AG09309 (cell line): ENCODE data around the gene PLSCR1.

Experiments
- DNase-seq: peaks from one replicate; pipeline ENCODE4 v3.0.0-alpha.2; 2010; ENCODE audit warnings: low read depth
- H3K4me3 ChIP-seq: 2 replicates; pipeline ENCODE4 v1.5.1; 2011; ENCODE audit warnings: mild to moderate bottlenecking, low read depth, low read length, moderate library complexity; ENCODE audit not compliant: control insufficient read depth
- TF ChIP-seq, protein P1 (sequence below): IDR thresholded peaks from 2 replicates; pipeline ENCODE4 v1.5.1; 2011; ENCODE audit warnings: mild to moderate bottlenecking, low read depth, low read length, inconsistent platforms; ENCODE audit not compliant: insufficient read depth, control insufficient read depth; ENCODE audit errors: missing control alignments

Gene PLSCR1

DNA sequence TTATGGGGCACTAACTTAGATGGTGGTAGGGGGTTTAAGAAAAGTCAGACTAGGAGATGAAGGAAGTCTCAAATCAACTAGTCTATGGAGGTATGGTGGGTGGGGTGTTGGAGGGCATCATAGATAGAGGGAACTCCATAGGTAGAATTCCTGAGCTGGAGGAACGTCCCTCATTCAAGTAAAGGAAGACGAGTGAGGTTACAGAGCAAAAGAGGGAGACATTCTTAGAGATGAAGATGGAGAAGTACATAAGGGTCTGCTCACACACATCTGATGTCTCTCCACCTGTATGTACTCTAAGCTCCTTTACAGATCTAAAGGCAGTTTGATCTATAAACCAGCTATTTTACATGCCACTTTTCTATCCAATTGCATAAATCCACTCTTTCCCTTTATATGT lies 1.4 kb downstream of the PLSCR1 start:
- no peak for DNase-seq
- TF ChIP-seq, protein P1, sequence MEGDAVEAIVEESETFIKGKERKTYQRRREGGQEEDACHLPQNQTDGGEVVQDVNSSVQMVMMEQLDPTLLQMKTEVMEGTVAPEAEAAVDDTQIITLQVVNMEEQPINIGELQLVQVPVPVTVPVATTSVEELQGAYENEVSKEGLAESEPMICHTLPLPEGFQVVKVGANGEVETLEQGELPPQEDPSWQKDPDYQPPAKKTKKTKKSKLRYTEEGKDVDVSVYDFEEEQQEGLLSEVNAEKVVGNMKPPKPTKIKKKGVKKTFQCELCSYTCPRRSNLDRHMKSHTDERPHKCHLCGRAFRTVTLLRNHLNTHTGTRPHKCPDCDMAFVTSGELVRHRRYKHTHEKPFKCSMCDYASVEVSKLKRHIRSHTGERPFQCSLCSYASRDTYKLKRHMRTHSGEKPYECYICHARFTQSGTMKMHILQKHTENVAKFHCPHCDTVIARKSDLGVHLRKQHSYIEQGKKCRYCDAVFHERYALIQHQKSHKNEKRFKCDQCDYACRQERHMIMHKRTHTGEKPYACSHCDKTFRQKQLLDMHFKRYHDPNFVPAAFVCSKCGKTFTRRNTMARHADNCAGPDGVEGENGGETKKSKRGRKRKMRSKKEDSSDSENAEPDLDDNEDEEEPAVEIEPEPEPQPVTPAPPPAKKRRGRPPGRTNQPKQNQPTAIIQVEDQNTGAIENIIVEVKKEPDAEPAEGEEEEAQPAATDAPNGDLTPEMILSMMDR, result no peak
- H3K4me3 ChIP-seq, result no peak overlapping the region

DNA sequence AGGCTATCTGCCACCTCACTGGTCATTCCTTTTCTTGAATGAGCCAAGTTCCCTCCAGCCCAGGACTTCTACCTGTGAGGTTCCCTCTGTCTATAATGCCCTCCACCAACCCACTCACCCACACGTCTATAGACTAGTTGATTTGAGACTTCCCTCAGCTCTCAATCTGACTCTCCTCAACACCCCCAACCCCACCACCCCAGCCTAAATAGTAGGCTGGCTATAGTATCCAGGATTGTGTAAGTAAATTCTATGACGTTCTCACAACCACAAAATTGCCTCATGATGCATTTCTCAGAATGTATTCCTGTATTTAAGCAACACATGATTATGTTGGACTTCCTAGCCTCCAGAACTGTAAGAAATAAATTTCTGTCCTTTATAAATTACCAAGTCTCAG lies 2.2 kb downstream of the PLSCR1 start:
- TF ChIP-seq, protein P1, result no peak
- no peak for DNase-seq
- H3K4me3 ChIP-seq, result no peak overlapping the region

DNA sequence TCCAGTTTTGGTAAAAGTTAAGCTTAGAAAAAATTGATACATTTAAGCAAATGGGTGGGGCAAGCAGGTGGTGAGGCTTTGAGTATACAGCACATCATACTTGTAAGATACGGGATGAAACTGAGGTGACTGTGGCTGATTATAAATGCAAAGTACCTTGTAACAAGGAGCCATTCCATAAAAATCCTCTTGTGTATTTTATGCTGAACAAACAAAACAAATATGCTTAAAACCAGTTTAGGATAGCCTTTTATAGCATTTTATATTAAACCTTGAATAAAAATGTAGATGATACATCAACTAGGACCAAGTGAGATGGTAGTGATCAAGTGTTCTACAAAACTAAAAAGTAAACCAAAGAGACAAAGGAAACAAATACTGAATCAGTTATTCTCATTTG lies 3.4 kb downstream of the PLSCR1 start:
- no peak overlapping the region for H3K4me3 ChIP-seq
- TF ChIP-seq, protein P1, result no peak
- no peak for DNase-seq

DNA sequence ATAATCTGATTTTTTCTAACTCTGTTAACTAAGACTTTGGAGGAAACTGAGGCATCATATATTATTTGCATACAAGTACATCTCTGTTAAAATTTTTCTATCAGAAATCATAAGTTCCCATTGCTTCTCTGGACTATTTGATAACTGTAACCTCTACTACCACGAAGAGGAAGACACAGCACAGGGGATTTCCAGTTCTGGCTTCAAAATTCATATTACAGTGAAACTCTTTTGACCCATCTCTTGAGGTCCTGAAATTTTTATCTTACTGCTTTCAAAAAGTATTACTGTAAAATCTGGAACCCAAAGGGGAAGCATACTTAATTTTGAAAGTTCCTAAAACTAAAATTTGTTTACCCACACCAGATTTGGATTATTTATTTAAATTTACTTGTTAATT lies 4.2 kb downstream of the PLSCR1 start:
- DNase-seq, result no peak
- no peak overlapping the region for H3K4me3 ChIP-seq
- TF ChIP-seq, protein P1, result no peak

DNA sequence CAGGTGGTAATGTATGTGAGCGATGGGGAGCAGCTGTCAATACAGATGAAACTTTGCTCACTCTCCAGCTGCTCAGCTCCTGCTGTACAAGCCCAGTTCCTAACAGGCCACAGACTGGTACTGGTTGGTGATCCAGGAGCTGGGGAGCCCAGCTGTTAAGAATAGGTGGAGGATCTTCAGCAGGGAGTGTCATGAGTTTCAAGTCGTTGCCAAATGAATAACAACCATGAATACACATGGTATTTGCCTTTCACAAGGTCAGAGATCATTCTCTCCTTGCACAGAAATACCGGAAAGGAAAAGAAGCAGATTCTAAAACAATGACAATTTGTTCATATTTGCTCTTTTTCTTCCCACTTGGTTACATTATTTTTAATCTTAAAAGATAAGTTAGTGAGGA lies 5.1 kb downstream of the PLSCR1 start:
- TF ChIP-seq, protein P1, result no peak
- no peak overlapping the region for H3K4me3 ChIP-seq
- DNase-seq, result no peak

DNA sequence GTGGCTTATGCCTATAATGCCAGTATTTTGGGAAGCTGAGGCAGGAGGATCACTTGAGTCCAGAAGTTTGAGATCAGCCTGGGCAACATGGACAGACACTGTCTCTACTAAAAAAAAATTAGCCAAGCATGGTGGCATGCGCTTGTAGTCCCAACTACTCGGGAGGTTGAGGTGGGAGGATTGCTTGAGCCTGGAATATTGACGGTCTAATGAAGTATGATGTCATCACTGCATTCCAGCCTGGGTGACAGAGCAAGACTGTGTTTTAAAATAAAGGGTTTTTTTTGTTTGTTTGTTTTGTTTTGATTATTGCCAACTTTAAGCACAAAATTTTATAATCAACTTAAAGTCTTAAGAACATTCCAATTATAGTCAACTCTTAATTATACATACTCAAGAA lies 6.8 kb downstream of the PLSCR1 start:
- H3K4me3 ChIP-seq, result no peak overlapping the region
- no peak for DNase-seq
- TF ChIP-seq, protein P1, result no peak

DNA sequence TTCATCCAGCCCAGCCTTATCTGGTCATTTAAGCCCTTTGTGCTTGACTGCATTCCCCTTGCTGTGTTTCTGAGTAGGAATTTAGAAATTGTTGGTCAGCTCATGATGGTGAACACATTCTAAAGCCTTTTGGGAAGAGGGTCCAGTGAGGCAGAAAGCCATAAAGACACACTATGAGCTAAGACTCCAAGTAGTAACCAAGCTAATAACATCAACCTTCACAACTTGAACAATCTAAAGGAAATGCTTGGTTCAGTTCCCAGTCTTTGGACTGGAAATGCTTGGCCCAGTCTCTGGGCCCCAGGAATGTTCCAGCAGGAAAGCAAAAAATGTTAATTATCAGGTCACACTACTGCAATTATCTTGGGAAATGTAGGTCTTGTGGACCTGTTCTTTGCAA lies 7.7 kb downstream of the PLSCR1 start:
- H3K4me3 ChIP-seq, result no peak overlapping the region
- no peak for DNase-seq
- TF ChIP-seq, protein P1, result no peak
